Mucosa of stomach (tissue), 1 donor: ENCODE data around the gene HORMAD2.
"Not testable (repeated sequence)": the region's sequence is repeated elsewhere in the genome, so short reads cannot be mapped to it uniquely, and the experiment has no call there.

Source experiments
- H3K27me3 ChIP-seq: one replicate; pipeline ENCODE4 v1.7.0; 2013; ENCODE audit warnings: mild to moderate bottlenecking, low read length; ENCODE audit not compliant: control insufficient read depth, insufficient read depth
- H3K36me3 ChIP-seq: one replicate; pipeline ENCODE4 v1.7.0; 2013; ENCODE audit warnings: low read length; ENCODE audit not compliant: control insufficient read depth, insufficient read depth
- H3K4me1 ChIP-seq: one replicate; pipeline ENCODE4 v1.7.0; 2013; ENCODE audit warnings: mild to moderate bottlenecking, low read length; ENCODE audit not compliant: control insufficient read depth, insufficient read depth
- H3K4me3 ChIP-seq: one replicate; pipeline ENCODE4 v1.7.0; 2013; ENCODE audit warnings: low read length
- H3K9ac ChIP-seq: one replicate; pipeline ENCODE4 v1.7.0; 2013; ENCODE audit warnings: mild to moderate bottlenecking, low read length, moderate library complexity
- H3K9me3 ChIP-seq: one replicate; pipeline ENCODE4 v1.7.0; 2013; ENCODE audit warnings: mild to moderate bottlenecking, low read length, moderate library complexity; ENCODE audit not compliant: control insufficient read depth
- donor health status: Pancreatic carcinoma.

Gene HORMAD2

DNA sequence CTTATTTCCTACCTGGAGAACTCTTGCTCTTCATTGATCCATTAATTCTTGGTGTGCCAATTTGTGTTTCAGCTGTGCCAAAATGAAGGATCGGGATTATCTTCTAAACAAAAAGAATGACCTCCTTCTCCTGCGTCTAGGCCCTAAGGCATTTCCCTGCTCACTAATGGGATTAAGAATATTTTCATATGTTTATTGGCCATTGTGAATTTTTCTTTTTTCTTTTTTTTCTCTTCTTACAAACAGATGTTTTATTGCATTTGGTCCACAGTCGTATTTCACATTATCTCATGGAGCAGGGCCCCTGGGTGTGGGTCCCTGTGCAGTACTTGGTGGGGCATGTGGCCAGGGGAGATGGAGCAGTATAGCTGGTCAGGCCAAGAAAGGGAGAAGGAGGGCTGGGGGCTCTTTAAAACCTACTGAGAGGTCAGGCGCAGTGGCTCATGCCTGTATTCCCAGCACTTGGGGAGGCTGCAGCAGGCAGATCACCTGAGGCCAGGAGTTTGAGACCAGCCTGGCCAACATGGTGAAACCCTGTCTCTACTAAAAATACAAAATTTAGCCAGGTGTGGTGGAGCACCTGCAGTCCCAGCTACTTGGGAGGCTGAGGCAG, 35.3 kb upstream of the HORMAD2 start:
- H3K4me1 ChIP-seq = peaks cover 20% of the 10 kb centered on the region
- H3K4me3 ChIP-seq = no peak overlapping the region

DNA sequence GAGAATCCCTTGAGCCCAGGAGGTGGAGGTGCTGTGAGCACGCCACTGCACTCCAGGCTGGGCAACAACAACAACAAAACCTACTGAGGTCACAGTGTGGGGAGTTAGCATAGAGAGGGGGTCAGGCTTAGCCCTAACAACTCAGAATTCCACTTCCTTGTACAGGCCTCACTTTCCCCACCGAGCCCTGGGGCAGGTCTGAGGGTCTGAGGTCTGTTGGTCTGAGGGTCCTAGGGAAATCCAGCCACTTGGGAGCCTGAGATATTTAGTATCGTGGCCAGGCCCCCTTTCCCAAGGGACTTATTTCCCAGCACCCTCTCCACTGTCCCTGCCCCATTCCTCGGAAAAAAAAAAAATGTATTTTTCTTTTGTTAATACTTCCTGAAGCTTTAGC, 34.8 kb upstream of the HORMAD2 start:
- H3K9me3 ChIP-seq = no peaks in the 10 kb centered on the region
- no peaks in the 10 kb centered on the region for H3K36me3 ChIP-seq
- H3K9ac ChIP-seq = no peak overlapping the region
- H3K4me1 ChIP-seq = peaks cover 20% of the 10 kb centered on the region
- no peaks in the 10 kb centered on the region for H3K27me3 ChIP-seq
- H3K4me3 ChIP-seq = no peak overlapping the region

More for the DNA sequence above, 35.3 kb upstream of the HORMAD2 start:
- H3K27me3 ChIP-seq = no peaks in the 10 kb centered on the region
- H3K9ac ChIP-seq = no peak overlapping the region
- no peaks in the 10 kb centered on the region for H3K36me3 ChIP-seq
- no peaks in the 10 kb centered on the region for H3K9me3 ChIP-seq

DNA sequence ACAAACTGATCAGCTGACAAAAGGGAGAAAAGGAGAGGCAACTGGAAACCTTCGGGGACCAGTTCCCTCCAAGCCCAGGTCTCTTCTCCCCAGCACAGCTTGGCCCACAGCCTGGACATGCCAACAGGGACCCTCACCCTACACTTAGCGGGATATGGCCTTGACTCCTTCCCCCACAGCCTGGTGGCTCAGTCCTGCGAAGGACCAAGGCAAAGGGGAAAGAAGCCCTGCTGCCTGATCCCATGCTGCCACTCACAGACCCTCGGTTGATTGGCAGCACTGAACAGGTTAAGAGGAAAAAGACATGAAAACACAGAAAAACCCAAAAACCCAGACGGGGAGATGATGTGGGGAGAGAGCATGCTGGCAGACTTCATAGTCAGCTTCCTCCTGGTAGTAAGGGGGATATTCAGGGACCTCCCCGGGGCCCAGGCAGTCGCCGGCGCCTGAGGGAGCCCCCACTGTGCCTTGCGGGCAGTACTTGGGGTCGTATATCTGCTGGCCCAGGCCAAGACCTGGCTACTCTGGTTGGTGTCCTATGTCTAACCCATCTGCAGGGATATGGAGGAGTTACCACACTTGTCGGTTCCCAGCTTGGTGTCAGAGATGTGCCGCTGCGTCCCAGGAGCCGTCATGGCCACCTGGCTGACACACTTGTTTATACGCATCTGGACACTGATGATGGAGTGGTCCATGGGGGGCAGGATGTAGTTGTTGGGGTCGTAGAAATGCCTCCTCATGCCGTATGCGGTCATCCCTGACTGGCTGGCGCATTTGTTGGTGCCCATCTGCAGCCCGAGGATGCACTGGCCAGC, 34.2 kb upstream of the HORMAD2 start:
- no peaks in the 10 kb centered on the region for H3K36me3 ChIP-seq
- peaks cover 20% of the 10 kb centered on the region for H3K4me1 ChIP-seq
- no peaks in the 10 kb centered on the region for H3K9me3 ChIP-seq
- H3K4me3 ChIP-seq = no peak overlapping the region
- no peak overlapping the region for H3K9ac ChIP-seq
- no peaks in the 10 kb centered on the region for H3K27me3 ChIP-seq

DNA sequence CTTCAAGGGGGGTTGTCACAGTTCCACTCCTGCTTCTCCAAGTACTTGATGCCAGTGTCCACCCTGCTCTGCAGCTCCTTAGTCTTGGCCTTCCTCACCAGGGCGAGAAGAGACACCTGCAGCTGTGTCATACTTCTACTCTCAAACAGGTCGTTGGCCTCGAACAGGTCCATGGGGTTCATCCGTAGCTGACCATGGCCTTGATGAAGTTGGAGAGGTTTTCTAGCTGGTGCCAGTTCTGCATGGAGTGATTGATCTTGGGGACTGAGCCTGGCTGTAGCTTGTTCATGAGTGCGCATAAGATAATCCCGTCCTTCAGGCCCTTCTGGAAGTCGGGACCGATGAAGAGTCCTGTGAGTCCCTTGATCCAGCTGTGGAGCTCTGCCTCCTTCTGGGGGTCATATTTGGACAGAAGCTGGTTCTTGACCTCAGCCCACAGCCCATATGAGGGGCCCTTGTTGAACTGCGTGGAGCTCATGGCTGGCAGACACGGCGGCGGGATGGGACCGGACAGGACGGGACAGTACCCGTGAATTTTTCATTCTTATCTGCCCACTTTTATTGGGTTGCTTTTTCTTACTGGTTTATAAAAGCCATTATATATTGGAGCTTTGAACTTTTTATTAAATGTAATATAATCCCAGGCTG, 33.4 kb upstream of the HORMAD2 start:
- Histone ChIP-seq H3K9me3 (no peaks in the 10 kb centered on the region), H3K9ac (no peak overlapping the region), H3K27me3 (no peaks in the 10 kb centered on the region), H3K4me1 (peaks cover 20% of the 10 kb centered on the region), H3K36me3 (no peaks in the 10 kb centered on the region), H3K4me3 (no peak overlapping the region)

DNA sequence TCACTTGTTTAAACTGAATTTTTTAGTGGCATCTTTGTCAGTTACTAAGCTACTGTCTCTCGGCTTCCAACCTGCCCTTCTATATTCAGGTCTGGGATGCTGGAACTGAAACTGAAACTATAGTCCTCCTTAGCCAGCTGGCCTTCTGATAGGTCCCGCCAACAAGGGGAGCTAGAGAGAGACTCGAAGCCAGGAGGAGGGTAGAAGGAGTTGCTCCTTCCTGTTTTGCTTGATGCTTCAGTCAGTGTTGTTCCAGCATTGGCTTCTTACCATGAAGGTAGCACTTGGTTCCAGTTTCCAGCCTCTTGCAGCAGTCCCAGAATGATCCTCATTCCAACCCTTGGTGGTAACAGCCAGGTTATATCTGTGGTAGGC, 32.9 kb upstream of the HORMAD2 start:
- no peaks in the 10 kb centered on the region for H3K36me3 ChIP-seq
- no peaks in the 10 kb centered on the region for H3K27me3 ChIP-seq
- H3K4me3 ChIP-seq = no peak overlapping the region
- no peak overlapping the region for H3K9ac ChIP-seq
- no peaks in the 10 kb centered on the region for H3K9me3 ChIP-seq
- peaks cover 20% of the 10 kb centered on the region for H3K4me1 ChIP-seq

DNA sequence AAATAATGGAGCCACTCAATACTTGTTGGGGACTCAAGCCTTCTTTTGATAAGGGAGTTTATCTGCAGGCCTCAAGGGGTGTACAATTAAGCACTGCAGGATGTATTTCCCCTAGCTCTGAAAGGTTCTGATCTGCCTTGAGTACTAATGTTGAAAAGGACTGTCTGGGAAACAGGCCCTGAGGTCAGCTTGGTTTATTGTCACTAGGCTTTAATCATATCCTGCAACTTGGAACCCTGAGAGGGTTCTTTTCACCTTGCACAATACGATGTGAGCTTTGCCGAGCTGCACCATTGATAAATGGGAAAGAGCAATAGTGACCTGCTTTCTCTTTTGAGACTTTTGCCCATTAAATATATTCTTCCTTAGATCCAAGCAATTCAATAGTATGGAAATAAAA, 31.6 kb upstream of the HORMAD2 start:
- H3K9me3 ChIP-seq = no peaks in the 10 kb centered on the region
- H3K36me3 ChIP-seq = no peaks in the 10 kb centered on the region
- no peaks in the 10 kb centered on the region for H3K27me3 ChIP-seq

DNA sequence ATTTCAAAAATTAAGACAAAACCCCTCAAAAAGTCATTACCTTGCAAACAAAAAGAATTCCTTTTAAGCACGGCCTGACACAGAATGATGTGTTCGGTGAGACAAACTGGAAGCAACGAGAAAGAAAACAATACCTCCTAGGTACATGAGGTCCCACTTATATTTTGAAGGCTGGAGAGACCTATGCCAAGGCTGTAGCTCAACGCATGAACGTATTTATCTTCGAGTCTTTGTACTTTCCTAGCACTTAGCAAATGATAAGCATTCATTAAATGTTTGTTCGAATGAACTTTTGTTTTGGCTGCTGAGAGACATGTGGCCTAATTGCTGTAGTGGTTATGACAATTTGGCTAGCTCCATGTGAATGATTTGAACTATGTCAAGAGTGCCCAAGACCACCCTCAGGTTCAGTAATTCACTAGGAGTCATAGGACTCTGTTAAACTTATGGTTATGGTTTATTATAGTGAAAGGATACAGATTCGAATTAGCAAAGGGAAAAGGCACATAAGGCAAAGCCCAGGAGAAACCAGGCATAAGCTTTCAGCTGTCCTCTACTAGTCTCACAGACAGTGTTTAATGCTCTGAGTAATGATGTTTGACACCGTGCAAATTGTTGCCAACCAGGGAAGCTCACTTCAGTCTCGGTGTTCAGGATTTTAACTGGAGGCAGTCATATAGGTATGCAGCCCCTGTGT, 26.0 kb upstream of the HORMAD2 start:
- no peaks in the 10 kb centered on the region for H3K36me3 ChIP-seq
- no peaks in the 10 kb centered on the region for H3K27me3 ChIP-seq
- H3K9ac ChIP-seq = no peak overlapping the region
- peaks cover 19% of the 10 kb centered on the region for H3K4me1 ChIP-seq
- no peak overlapping the region for H3K4me3 ChIP-seq
- H3K9me3 ChIP-seq = no peaks in the 10 kb centered on the region

More for the DNA sequence above, 31.6 kb upstream of the HORMAD2 start:
- Histone ChIP-seq H3K4me3 (no peak overlapping the region), H3K4me1 (peaks cover 15% of the 10 kb centered on the region), H3K9ac (no peak overlapping the region)

DNA sequence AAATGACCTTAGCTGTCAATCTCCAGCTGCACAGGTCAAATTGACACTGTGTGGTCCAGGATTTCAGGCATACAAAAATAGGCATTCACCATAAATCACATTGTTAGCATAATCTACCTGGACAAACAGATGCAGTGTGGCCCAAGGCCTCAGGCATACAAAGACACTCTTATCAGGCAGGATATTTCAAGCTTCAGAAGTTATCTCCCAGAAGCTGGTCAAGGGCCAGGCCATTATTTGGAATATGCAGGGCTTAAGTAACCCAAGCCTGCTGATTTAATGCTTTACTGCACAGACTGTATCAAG, 25.5 kb upstream of the HORMAD2 start:
- Histone ChIP-seq H3K4me3 (no peak overlapping the region), H3K9me3 (no peaks in the 10 kb centered on the region), H3K27me3 (no peaks in the 10 kb centered on the region), H3K4me1 (peaks cover 19% of the 10 kb centered on the region), H3K36me3 (no peaks in the 10 kb centered on the region), H3K9ac (no peak overlapping the region)

DNA sequence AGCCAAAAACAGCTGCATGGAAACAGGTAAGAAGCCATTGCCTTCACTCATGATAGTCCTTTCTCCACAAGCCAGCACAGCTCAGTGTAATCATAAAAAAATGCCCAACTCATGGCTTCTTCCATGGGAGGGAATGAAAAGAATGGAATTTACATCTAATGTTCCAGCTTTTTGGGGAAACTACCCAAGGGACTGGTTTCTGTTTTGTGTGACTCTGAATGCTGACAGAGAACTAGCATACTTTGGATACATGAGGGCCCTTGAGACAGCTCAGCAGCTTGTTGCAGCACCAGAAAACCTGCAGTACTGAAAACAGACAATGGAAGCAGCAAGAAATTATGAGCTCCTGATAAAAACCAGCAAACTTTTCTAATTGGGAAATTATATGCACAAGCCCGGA, 24.2 kb upstream of the HORMAD2 start:
- Histone ChIP-seq H3K27me3 (no peaks in the 10 kb centered on the region), H3K4me3 (no peak overlapping the region), H3K9me3 (no peaks in the 10 kb centered on the region), H3K36me3 (no peaks in the 10 kb centered on the region), H3K4me1 (peaks cover 19% of the 10 kb centered on the region), H3K9ac (no peak overlapping the region)

DNA sequence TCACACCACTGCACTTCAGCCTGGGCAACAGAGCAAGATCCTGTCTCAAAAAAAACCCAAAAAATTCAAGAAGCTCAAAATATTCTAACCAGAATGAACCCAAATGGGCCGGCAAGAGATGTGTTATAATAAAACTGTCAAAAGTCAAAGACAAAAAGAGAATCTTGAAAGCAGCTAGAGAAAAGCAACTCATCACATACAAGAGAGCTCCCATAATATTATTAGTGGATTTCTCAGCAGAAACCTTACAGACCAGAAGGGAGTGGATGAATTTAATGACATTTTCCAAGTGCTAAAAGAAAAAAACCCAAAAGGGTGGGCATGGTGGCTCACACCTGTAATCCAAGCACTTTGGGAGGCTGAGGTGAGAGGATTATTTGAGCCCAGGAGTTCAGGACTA, 22.9 kb upstream of the HORMAD2 start:
- no peak overlapping the region for H3K4me3 ChIP-seq
- no peaks in the 10 kb centered on the region for H3K9me3 ChIP-seq
- no peaks in the 10 kb centered on the region for H3K27me3 ChIP-seq
- H3K4me1 ChIP-seq = peaks cover 23% of the 10 kb centered on the region
- H3K9ac ChIP-seq = no peak overlapping the region
- no peaks in the 10 kb centered on the region for H3K36me3 ChIP-seq

DNA sequence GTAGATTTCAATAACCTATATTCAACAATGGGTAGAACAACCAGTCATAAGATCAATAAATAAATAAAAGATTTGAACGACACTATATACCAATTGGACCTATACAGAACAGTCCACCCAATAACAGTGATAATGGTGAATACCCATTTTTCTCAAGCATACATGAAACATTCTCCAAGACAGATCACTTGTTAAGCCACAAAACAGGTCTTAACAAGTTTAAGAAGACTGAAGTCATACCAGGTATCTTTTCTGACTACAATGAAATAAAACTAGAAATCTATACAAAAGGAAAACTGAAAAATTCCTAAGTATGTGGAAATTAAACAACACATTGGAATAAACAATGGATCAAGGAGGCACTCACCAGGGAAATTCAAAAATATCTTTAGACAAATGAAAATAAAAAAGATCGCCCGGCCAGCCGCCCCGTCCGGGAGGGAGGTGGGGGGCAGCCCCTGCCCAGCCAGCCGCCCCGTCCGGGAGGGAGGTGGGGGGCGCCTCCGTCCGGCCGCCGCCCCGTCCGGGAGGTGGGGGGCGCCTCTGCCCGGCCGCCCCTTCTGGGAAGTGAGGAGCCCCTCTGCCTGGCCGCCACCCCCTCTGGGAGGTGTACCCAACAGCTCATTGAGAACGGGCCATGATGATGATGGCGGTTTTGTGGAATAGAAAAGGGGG, 20.8 kb upstream of the HORMAD2 start:
- not testable (repeated sequence) for H3K36me3 ChIP-seq, H3K9me3 ChIP-seq, H3K4me3 ChIP-seq, H3K9ac ChIP-seq, H3K27me3 ChIP-seq
- H3K4me1 ChIP-seq = peaks cover 17% of the 10 kb centered on the region

DNA sequence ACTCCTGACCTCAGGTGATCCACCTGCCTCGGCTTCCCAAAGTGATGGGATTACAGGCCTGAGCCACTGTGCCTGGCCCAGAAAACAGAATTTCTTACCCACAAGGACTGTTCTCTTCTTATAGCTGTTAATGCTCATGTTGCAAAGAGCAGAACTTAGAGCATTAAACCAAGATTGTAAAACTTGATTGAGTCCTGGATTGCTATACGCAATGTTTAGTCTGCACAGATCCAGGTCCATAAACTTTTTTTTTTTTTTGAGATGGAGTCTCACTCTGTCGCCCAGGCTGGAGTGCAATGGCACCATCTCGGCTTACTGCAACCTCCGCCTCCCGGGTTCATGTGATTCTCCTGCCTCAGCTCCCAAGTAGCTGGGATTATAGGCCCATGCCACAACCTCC, 19.2 kb upstream of the HORMAD2 start:
- H3K9ac ChIP-seq, H3K4me1 ChIP-seq, H3K36me3 ChIP-seq, H3K27me3 ChIP-seq, H3K9me3 ChIP-seq, H3K4me3 ChIP-seq: not testable (repeated sequence)
